Esophagus muscularis mucosa (tissue), 3 donors: ENCODE data around the gene PHACTR1.

Experiments
- POLR2AphosphoS5 ChIP-seq, 2 donors: sonication (generic); formaldehyde crosslinking; IDR thresholded peaks; one replicate each; pipeline ENCODE4 v1.6.1; 2017; ENCODE audit warnings: antibody characterized with exemption in 2 of 2
- TF ChIP-seq, protein P1 (sequence below), 3 experiments: fragments of 200-600 bp in 2 of 3; fragments of 450-650 bp in 1 of 3; sonication (generic) in 2 of 3; IDR thresholded peaks; one replicate each; pipeline ENCODE4 v1.5.1; 2017 to 2019; ENCODE audit warnings: antibody characterized with exemption in 3 of 3, mild to moderate bottlenecking in 2 of 3, moderate library complexity in 1 of 3

DNA sequence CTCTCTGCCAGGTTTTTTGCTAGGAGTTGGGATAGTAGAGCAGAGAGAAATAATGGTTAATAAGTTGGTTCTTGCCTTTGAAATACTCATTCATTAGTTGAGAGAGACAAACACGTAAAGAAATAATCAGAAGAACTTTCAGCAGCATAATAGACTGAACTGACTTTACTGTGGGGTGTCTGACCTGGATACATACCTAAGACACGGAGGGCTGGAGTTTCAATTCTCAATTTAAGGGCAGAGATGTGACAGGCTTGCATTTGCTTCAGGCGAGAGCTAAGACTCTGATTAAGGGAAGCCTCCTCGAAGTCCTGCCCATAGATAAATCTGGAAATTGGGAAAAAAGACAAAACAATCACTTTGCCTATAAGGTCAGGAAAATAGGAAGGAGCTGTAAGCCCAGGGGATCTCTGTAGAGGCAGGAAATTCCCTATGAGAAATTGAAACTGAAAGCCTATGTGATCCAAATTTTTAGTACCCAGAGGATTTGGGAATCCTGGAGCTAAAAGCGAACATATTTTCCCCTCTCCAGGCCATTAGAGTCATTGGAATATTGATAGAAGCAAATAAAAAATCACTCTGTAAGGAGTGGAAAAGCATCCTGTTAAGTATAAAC, 276.8 kb downstream of the PHACTR1 start:
- TF ChIP-seq, protein P1, sequence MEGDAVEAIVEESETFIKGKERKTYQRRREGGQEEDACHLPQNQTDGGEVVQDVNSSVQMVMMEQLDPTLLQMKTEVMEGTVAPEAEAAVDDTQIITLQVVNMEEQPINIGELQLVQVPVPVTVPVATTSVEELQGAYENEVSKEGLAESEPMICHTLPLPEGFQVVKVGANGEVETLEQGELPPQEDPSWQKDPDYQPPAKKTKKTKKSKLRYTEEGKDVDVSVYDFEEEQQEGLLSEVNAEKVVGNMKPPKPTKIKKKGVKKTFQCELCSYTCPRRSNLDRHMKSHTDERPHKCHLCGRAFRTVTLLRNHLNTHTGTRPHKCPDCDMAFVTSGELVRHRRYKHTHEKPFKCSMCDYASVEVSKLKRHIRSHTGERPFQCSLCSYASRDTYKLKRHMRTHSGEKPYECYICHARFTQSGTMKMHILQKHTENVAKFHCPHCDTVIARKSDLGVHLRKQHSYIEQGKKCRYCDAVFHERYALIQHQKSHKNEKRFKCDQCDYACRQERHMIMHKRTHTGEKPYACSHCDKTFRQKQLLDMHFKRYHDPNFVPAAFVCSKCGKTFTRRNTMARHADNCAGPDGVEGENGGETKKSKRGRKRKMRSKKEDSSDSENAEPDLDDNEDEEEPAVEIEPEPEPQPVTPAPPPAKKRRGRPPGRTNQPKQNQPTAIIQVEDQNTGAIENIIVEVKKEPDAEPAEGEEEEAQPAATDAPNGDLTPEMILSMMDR (IDR thresholded peaks at IDR 0.05), result no peak
- no peak for TF ChIP-seq POLR2AphosphoS5 (IDR thresholded peaks at IDR 0.05)
